ENCODE results near the gene PDCD1LG2. TPM values are rescaled to one million over a fixed set of nuclear protein-coding genes. Genes with fewer than 3 reads are reported as not detected.
A peak's percentile ranks its signal among the peaks of the same experiment; 100 is the strongest.

The PDCD1LG2 gene
- total RNA-seq, 4 donors from 2014 or later: 2.5 to 4.2 (median 2.9) TPM

DNA sequence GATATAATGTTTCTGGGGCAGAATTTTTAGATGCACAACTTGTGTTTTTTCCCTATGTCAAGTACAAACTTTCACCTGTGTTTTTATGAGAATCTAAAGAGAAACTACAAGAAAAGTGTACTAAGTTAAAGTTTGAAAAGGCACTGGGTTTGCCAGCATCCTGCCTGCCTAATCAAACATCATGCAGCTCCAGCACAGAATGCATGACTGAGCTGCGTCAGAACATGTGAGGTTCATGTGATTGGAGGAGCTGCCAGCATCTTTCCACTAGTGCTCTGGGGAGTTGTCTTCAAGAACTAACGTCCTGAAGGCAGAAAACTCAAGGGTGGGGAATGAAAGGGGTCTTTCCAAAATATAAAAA is 72.5 kb downstream of the PDCD1LG2 start:
- Histone ChIP-seq H3K4me3 (no peak overlapping the region), H3K27me3 (no peaks in the 10 kb centered on the region), H3K9me3 (no peaks in the 10 kb centered on the region), H3K27ac (replicated peaks in 1 of 4) (no peak overlapping the region), H3K4me1 (peaks cover 8 to 12% (median 9%) of the 10 kb centered on the region in 4 donors), H3K36me3 (no peaks in the 10 kb centered on the region)
- intact Hi-C loops (cut with DNase I): no loop called here
- TF ChIP-seq EP300 (IDR thresholded peaks at IDR 0.05): no peak
- peak in 1 of 2 donors; percentile 65 for TF ChIP-seq POLR2AphosphoS5 (IDR thresholded peaks at IDR 0.05)
- DNase-seq (ENCODE audit: extremely low spot score): no peak
- 12% methylated on average over 2 of the region's 2 CpGs for WGBS

GRCh38 chr9:5586391-5586802 is 76.1 kb downstream of the PDCD1LG2 start:
- intact Hi-C loops (cut with DNase I): loop anchor here (5.0 kb wide), 2 partner anchors 134 to 824 kb away; partner anchors contain the start of gene CD274
- no peak for TF ChIP-seq POLR2AphosphoS5 (IDR thresholded peaks at IDR 0.05)
- no peak for TF ChIP-seq POLR2A (IDR thresholded peaks at IDR 0.05; ENCODE audit: low read depth)
- TF ChIP-seq EP300 (IDR thresholded peaks at IDR 0.05): no peak
- TF ChIP-seq CTCF (IDR thresholded peaks at IDR 0.05): no peak

DNA sequence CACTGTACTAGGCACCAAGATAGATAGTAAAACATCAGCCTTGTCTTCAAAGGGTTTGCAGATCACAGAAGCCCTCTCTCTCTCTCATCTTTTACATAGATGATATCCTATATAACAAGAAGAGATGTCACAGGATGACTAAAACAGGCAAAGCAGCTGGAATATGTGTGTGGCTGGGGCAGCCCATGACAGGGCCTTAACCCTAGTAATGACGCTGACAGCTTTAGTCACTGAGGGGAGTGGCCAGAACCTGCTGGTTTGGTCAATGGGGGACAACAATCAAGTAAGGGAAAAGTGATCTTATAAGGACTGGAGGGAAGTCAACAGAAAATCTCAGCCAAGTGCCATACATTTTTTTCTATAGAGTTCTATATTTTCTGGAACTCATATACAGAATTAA is 76.7 kb downstream of the PDCD1LG2 start:
- Histone ChIP-seq H3K27me3 (no peaks in the 10 kb centered on the region), H3K27ac (replicated peaks in 1 of 4) (no peak overlapping the region), H3K36me3 (no peaks in the 10 kb centered on the region), H3K9me3 (no peaks in the 10 kb centered on the region), H3K4me1 (peaks cover 7 to 17% (median 8%) of the 10 kb centered on the region in 4 donors), H3K4me3 (no peak overlapping the region)
- no peak for DNase-seq (ENCODE audit: extremely low spot score)
- no peak for TF ChIP-seq POLR2AphosphoS5 (IDR thresholded peaks at IDR 0.05)
- no peak for TF ChIP-seq CTCF (IDR thresholded peaks at IDR 0.05)
- no peak for TF ChIP-seq POLR2A (IDR thresholded peaks at IDR 0.05; ENCODE audit: low read depth)
- TF ChIP-seq EP300 (IDR thresholded peaks at IDR 0.05): no peak
- WGBS: 73% methylated on average over 1 of the region's 1 CpG
- intact Hi-C loops (cut with DNase I): loop anchor here (5.0 kb wide), 2 partner anchors 135 to 825 kb away; partner anchors contain the start of gene CD274

More at GRCh38 chr9:5586391-5586802, 76.1 kb downstream of the PDCD1LG2 start:
- DNase-seq (ENCODE audit: extremely low spot score): peak; percentile 24
- Histone ChIP-seq H3K4me3 (no peak overlapping the region), H3K27me3 (no peaks in the 10 kb centered on the region), H3K4me1 (peaks cover 7 to 17% (median 8%) of the 10 kb centered on the region in 4 donors), H3K36me3 (no peaks in the 10 kb centered on the region), H3K27ac (replicated peaks in 1 of 4) (no peak overlapping the region), H3K9me3 (no peaks in the 10 kb centered on the region)

- Histone ChIP-seq H3K4me1 (peaks cover 0 to 12% (median 0%) of the 10 kb centered on the region in 4 donors), H3K9me3 (no peaks in the 10 kb centered on the region), H3K4me3 (no peak overlapping the region), H3K36me3 (no peaks in the 10 kb centered on the region), H3K27me3 (no peaks in the 10 kb centered on the region), H3K27ac (replicated peaks in 1 of 4) (no peak overlapping the region)
- no peak for DNase-seq (ENCODE audit: extremely low spot score)
- TF ChIP-seq POLR2AphosphoS5 (IDR thresholded peaks at IDR 0.05): no peak
- no peak for TF ChIP-seq CTCF (IDR thresholded peaks at IDR 0.05)
- no peak for TF ChIP-seq POLR2A (IDR thresholded peaks at IDR 0.05; ENCODE audit: low read depth)
- TF ChIP-seq EP300 (IDR thresholded peaks at IDR 0.05): no peak
- intact Hi-C loops (cut with DNase I): no loop called here
- 95% methylated on average over 3 of the region's 3 CpGs for WGBS
Measured at GRCh38 chr9:5592231-5592630, 81.9 kb downstream of the PDCD1LG2 start.

DNA sequence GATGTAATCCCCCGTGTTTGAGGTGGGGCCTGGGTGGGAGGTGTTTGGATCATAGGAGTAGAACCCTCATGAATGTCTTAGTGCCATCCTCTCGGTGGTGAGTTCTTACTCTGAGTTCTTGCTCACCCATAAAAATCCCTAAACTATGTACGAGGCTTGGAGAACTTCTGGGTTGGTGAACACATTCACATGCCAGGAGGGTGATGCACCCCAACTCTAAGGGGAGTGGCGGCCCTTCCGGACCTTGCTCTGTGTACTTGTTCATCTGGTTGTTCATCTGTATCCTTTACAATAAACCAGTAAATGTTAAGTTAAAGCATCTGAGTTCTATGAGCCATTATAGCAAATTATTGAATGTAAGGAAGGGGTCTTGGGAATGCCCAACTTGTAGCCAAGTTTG is 82.6 kb downstream of the PDCD1LG2 start:
- no peak for TF ChIP-seq POLR2A (IDR thresholded peaks at IDR 0.05; ENCODE audit: low read depth)
- no peak for TF ChIP-seq CTCF (IDR thresholded peaks at IDR 0.05)
- TF ChIP-seq EP300 (IDR thresholded peaks at IDR 0.05): no peak
- TF ChIP-seq POLR2AphosphoS5 (IDR thresholded peaks at IDR 0.05): no peak
- intact Hi-C loops (cut with DNase I): no loop called here
- Histone ChIP-seq H3K27me3 (no peaks in the 10 kb centered on the region), H3K36me3 (no peaks in the 10 kb centered on the region), H3K9me3 (no peaks in the 10 kb centered on the region), H3K4me1 (peaks cover 0 to 12% (median 0%) of the 10 kb centered on the region in 4 donors), H3K27ac (replicated peaks in 1 of 4) (no peak overlapping the region), H3K4me3 (no peak overlapping the region)
- no peak for DNase-seq (ENCODE audit: extremely low spot score)
- WGBS: 95% methylated on average over 5 of the region's 5 CpGs

Data from esophagus muscularis mucosa (tissue), 4 donors.